HG02678 (cell line): ENCODE results near the gene ARID1B.

Source experiments
- ATAC-seq: cut with Tn5 transposase; IDR thresholded peaks from one replicate; pipeline ENCODE4 v1.9.1; 2021; ENCODE audit warnings: mild to moderate bottlenecking, moderate library complexity; ENCODE audit not compliant: unreplicated experiment

ARID1B gene

DNA sequence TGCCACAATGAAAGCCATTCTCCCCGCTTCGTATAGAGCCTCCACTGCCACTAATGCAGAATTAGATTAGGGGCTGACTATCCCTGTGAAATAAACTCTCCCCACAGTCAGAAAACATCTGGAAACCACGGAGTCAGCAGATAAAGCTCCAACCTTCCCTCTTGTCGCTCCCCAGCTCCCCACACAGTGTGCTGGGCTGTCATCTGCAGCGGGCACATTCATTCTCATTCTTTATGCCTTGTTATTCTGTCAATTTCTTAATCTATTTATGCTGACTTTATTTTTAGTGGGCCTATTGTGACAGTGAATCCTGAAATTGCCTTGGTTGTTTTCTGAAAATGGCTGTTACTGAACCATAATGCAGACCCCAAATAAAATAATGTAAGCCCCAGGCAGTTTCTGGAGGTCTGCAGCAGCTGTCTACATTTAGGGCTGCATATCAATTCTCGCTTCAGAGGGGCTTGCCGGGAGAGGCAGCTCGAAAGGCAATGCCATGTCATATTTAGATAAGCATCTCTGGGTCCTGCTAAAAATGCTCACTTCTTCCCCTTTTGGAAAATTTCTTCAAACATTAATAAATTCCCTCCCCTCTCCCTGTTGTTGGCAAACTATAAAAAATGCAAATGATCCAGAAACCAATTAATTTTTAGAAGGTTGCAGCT is 474.5 kb downstream of the ARID1B start:
- no peak for ATAC-seq

DNA sequence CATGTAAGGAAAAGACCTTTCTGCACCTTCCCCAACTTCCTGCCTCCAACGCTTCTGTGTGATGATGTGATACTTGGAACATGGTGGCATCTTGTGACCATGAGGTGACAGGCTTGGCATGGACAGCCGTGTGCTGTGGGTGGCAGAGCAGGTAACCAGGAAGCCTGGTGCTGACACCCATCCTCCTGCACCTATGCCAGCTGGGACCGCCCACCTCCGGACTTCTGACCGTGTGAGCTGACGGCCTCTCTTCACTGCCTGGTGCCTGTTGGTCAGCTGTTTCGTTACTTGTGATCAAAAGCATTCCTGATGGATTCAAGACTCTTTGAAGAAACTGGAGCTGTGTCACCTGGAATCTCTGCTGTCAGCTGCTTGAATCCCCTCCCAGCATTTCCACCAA is 475.8 kb downstream of the ARID1B start:
- ATAC-seq = no peak

DNA sequence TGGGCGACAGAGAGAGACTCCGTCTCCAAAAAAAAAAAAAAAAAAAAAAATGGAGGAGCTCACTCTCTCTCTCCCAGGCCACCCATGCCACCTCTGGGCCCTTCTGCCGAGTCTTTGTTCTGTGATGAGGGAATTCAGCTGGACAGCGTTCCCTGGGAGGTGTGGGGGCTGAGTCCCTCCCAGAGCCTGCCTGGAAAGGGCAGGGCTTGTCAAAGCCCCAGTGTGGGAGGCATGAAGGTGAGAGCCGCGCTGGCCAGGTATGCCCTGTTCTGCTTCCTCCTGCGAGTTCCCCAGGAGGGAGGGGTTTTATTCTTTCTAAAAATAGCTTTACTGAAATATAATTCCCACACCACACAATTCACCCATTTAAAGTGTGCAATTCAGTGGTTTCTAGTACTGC is 476.5 kb downstream of the ARID1B start:
- no peak for ATAC-seq

DNA sequence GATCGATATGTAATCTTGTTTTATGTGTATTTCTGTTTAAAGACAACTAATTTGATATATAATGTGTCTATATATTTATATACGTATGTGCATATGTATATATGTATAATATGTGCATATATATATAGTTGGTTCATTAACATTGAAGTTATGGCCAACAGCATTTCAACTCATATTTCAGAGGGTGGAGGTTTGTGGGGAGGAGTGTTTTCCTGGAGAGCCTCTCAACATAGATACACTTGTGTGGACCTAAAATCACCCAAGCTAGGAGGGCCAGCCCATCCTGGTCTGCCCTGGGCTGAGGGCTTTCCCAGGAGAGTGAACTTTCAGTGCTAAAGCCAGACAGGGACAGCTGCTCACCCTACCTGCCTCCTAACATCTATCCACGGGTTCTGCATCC is 477.4 kb downstream of the ARID1B start:
- no peak for ATAC-seq

DNA sequence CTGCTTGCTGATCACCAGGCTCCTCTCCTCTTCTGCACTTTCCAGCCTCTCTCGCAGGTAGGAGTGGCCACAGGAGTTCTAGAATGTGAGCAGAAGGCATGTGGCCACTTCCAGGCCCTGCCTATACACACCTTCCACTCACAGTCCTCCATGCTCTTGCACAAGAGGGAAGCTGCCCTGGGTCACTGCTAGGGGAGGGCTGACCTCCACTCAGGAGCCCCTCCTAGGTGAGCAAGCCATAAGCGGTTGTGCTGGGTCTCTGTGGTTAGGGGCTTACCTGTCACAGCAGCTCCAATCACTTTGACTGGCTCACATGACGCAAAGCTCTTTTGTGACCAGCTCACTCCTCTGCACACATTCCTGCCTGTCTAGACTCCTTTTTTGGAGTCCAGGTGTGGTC is 477.9 kb downstream of the ARID1B start:
- no peak for ATAC-seq

DNA sequence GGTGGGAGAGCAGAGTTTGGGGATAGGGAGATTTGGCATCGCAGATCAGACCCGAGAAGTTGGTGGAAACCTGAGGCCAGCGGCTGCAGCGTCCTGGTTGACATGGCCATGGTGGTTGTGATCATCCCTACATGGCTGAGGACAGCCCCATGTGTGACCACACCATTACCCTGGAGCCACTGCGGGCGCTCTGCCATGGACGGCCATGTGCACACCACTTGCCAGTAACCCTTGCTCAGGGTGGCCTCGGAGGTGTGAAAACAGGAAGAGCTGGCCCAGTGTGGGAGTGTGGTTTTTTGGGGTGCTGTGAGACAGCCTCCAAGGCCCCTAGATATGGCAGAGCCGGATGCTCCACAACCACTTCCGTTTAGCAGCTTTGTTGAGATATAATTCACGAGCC is 481.7 kb downstream of the ARID1B start:
- no peak for ATAC-seq

DNA sequence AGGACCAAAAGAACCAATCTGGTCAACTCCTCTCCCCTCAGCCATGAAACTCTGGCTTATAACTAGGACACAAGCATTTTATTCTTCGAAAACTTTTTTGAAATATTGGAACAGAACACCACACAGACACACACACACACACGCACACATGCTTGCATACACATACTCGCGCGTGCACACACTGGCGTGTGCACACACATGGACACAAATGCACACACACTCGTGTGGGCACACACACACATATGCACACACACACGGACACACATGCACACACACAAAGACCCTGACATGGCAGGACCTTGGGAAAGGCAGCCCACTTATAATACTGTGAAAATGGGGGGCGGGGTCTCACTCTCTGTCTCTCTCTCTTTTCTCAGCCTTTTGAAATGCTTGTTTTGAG is 482.3 kb downstream of the ARID1B start:
- no peak for ATAC-seq
